HG02981 (cell line): Measurements from ENCODE around the gene ZNF33A.
"Not testable (repeated sequence)": the region's sequence is repeated elsewhere in the genome, so short reads cannot be mapped to it uniquely, and the experiment has no call there.

ENCODE experiments used
- ATAC-seq: cut with Tn5 transposase; IDR thresholded peaks from one replicate; pipeline ENCODE4 v1.9.1; 2021; ENCODE audit warnings: mild to moderate bottlenecking, moderate library complexity; ENCODE audit not compliant: unreplicated experiment

ZNF33A gene

GRCh38 chr10:38043516-38043915, 33.0 kb downstream of the ZNF33A start:
- ATAC-seq: no peak

DNA sequence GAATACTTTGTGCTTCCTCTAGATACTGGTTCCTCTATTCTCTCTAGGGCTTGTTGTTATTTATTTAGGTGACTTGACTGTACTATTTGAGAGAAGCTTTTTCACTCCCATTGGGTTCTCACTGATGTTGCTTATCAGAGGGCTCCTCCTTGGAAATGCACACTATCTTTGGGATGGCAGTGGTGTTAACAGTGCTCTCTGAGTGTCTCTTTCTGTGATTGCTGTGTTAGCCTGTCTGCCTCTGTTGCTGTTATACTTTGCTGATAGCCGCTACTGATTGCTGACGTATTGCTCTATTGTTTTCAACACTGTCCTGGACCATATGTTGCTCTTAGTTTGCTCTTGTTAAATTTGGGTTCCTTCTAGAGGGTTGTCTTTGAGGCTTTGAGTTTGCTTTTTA, 34.7 kb downstream of the ZNF33A start:
- no peak for ATAC-seq

DNA sequence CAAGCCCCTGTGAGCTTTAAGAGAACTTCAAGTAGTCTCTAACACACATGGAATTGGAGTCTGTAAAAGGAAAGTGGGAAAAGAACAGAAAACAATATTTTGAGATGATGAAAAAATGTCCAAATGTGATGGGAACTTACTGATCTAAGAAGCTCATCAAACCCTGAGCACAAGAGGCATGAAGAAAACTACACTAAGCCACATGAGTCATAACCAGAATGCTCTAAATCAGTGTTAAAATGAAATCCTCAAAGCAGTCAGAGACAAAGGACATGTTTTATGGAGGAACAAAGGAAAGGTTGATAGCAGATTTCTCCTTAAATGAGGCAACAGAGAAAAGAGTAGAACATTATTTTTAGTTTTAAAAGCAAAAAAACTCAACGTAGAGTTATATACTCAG, 37.2 kb downstream of the ZNF33A start:
- no peak for ATAC-seq

GRCh38 chr10:38050212-38050611, 39.7 kb downstream of the ZNF33A start:
- ATAC-seq: no peak

GRCh38 chr10:38054361-38054797, 43.9 kb downstream of the ZNF33A start:
- no peak for ATAC-seq

DNA sequence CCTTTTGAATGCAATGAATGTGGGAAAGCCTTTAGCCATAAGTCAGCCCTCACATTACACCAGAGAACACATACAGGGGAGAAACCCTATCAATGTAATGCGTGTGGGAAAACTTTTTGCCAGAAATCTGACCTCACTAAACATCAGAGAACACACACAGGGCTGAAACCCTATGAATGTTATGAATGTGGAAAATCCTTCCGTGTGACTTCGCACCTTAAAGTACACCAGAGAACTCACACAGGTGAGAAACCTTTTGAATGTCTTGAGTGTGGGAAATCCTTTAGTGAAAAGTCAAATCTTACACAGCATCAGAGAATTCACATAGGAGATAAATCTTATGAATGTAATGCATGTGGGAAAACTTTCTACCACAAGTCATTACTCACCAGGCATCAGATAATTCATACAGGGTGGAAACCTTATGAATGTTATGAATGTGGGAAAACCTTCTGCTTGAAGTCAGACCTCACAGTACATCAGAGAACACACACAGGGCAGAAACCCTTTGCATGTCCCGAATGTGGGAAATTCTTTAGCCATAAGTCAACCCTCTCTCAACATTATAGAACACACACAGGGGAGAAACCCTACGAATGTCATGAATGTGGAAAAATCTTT, 44.9 kb downstream of the ZNF33A start:
- ATAC-seq: not testable (repeated sequence)

DNA sequence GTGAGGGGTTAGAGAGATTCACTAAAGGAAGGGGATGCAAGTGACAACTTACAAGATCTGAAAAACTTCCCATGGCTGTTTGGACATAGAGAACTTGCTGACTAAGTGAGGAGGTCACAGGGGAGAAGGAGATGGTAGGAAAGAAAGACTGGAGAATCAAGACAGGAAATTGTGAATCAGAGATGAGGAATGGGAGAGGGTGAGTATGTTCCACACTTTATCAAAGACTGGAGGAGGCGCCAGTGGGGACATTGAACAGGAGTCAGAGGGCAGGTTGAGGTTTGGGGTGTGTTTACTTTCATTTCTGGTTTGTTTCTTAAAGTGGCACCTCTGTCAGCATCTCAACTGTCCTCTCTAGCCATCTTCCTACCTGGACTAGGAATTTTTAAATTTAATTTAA, 59.2 kb downstream of the ZNF33A start:
- ATAC-seq: not testable (repeated sequence)

GRCh38 chr10:38070501-38070900, 60.0 kb downstream of the ZNF33A start:
- ATAC-seq: no peak

- no peak for ATAC-seq
Measured at GRCh38 chr10:38072552-38072951, 62.1 kb downstream of the ZNF33A start.

DNA sequence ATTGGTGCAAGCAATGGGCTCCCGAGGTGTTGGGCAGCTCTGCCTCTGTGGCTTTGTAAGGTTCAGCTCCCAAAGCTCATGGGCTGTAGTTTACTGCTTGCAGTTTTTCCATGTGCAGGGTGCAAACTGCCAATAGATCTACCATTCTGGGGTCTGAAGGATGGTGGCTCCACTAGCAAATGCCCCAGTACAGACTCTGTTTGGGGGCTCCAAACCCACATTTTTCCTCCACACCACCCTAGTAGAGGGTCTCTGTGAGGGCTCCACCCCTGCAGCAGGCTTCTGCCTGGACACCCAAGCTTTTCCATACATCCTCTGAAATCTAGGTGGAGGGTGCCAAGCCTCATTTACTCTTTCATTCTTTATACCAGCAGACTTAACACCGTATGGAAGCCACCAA, 66.2 kb downstream of the ZNF33A start:
- no peak for ATAC-seq

- not testable (repeated sequence) for ATAC-seq
Measured at GRCh38 chr10:38093318-38093717, 82.8 kb downstream of the ZNF33A start.

GRCh38 chr10:38093816-38094157, 83.3 kb downstream of the ZNF33A start:
- peak; percentile 10 for ATAC-seq

- peak; percentile 98 for ATAC-seq
Measured at GRCh38 chr10:38094158-38094926, 83.9 kb downstream of the ZNF33A start, which contains the start of gene ZNF37A. TSS of gene ZNF37A (plus strand) at chr10:38094337. CDS start at chr10:38096618, 2,281 bp downstream.

GRCh38 chr10:38094927-38095574, 84.6 kb downstream of the ZNF33A start:
- ATAC-seq: no peak

GRCh38 chr10:38102880-38103279, 92.4 kb downstream of the ZNF33A start:
- ATAC-seq: no peak

GRCh38 chr10:38103756-38104155, 93.3 kb downstream of the ZNF33A start:
- ATAC-seq: no peak

DNA sequence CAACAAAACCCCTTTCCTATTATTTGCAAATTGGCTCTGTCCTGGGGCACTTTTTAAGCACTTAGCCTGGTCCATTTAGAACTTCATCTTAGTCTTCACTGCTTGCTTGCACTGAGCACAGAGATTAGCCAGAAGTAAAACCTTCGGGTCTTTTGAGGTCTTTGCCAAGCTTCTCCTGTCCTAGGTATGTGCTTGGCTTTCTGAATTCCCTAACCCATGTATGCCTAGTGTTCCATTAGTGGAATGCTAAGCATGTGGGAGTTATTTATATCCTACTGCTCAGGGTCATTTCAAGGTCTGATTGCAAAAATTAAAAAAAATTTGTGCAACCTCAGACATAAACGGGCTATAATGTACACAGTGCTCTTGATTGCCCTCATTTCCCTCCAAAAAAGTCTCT, 101.7 kb downstream of the ZNF33A start:
- ATAC-seq: no peak
